Urothelium cell line (cell line): ENCODE measurements around the gene HDAC4.
"Not testable (repeated sequence)": the region's sequence is repeated elsewhere in the genome, so short reads cannot be mapped to it uniquely, and the experiment has no call there.

Experiments
- DNase-seq: peaks from one replicate; pipeline ENCODE4 v3.0.0; 2011; ENCODE audit warnings: low spot score, mixed read lengths
- FAIRE-seq: peaks from 2 replicates; lab custom pipeline; 2011; peaks lifted over from hg19 to GRCh38; lab: Jason Lieb, UNC

The HDAC4 gene

GRCh38 chr2:239400596-239401066 lies at the start of gene HDAC4:
TSS of gene HDAC4 (minus strand) at chr2:239401020. CDS start at chr2:239352699, 48,321 bp downstream.
- DNase-seq, result no peak
- FAIRE-seq, result no peak

DNA sequence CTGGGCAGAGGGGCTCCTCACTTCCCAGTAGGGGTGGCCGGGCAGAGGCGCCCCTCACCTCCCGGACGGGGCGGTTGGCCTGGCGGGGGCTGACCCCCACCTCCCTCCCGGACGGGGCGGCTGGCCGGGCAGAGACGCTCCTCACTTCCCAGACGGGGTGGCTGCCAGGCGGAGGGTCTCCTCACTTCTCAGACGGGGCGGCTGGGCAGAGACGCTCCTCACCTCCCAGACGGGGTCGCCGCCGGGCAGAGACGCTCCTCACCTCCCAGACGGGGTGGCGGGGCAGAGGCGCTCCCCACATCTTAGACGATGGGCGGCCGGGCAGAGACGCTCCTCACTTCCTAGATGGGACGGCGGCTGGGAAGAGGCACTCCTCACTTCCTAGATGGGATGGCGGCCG lies 48.6 kb upstream of the HDAC4 start:
- not testable (repeated sequence) for DNase-seq, FAIRE-seq

DNA sequence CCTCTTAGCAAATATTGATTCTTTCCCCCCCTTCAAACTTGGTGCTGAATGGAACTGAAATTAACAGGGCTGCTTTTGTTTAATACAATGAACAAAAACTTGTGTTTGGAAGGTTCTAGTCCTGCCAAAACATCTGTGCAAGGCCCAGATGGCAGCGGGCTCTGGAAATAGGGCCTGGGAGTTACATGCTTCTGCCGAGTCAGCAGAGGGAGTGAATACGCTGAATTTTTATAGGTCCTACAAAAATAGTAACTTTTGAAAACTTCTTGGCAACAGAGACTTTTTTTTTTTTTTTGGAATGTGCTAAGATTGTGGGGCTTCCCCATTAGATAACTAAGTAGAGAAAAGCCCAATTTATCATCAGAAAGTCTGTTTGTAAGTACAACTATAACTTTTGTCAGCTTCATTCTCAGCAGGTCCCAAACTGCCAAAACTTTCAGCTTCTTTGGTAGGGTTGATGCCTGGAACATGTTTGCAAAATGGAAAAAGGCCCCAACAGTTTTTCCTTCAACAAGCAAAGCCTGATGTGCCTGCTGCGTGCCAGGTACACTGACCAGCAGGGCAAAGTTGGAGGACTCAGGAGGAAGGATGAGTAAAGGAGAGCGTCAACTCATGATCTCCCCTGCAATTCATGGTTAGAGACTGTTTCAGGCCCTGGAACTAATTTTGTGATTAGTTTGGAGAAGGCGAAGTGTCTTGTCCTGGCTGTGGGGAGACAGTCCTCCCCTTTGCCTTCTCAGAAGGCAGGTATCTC lies 45.1 kb upstream of the HDAC4 start:
- DNase-seq (no peak), FAIRE-seq (no peak)

GRCh38 chr2:239444626-239445577 lies 44.1 kb upstream of the HDAC4 start:
- DNase-seq, result peak; percentile 37
- FAIRE-seq, result no peak

DNA sequence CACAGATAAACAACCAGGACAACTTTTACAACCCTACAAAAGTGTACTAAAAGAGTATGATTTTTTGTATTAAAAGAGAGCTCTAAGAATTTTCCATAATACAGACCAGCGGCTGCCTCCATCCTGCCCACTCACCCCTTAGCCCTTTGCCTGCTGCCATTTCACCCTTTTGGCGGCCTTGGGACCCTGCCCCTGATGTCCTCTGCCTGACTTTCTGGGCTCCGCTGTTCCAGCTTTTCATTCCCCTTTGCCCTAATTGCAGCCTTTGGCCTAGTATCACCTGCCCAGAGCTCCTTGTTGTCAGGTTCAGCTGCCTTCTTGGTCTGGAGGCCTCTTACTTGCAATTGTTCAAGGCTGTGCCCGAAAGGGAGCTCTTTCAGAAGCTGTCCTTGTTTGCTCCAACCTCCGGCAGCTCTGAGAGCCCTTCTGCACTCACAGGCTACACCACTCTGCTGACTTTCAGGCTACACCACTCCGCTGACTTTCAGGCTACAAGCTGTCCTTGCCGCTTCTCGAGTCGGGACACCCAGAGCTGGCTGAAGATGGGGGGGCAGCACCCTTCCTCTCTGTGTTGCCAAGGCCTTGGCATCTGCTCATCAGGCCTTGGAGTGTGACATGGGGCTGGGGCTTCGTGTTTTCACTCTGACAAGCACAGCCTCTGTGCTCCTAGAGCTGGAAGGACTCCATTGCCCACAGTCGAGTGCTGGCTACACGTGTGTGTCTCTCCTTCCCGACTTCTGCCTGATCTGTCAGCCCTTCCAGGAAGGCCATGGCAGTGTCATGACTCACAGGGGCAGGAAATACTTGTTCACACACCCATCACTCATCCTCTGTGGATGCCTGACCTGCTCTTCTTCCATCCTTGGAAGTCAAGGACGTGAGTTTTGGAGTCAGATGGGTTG lies 43.1 kb upstream of the HDAC4 start:
- FAIRE-seq (peak; percentile 46), DNase-seq (peak; percentile 73)

DNA sequence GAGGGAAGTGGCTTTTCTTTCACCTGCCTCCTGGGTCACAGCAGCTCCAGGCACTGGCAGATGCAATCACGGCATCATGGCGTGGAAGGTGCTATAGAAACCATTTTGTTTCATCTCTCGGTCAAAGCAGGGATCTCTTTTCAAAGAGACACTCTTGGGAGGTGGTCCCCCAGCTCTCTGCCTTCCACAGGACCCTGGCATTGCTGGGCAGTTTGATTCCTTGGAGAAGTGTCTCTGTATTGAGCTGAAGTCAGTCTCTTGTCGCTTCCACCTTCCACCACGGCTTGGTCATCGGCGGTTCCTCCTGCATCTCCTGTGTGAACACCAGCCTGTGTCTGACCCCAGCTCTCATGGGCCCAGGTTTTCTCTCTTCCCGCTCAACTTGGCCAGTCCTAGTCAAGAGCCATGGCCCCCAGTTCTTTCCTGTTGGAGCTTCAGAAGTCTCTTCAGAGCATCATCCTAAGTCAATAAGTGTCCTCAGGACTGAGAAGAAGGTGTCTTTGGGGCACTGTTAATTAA lies 42.3 kb upstream of the HDAC4 start:
- no peak for DNase-seq
- FAIRE-seq, result no peak

DNA sequence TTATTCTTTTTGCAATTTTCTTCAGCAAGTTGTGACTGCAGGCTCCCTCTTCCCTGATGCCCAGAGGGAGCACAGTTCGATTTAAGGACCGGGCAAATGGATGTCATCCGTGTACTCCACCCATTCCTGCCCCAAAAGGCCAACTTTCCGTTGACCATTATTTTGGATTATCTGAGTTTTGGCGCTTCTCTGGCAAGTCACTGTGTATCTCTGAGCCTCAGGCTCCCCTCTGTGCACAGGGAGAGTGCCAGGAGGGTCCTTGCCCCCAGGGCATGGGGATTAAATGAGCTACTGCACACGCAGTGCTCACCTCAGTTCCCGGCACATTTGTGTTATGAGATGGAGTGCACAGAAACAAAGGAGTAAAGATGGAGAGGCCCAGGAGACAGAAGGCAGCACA lies 41.4 kb upstream of the HDAC4 start:
- DNase-seq (no peak), FAIRE-seq (no peak)

DNA sequence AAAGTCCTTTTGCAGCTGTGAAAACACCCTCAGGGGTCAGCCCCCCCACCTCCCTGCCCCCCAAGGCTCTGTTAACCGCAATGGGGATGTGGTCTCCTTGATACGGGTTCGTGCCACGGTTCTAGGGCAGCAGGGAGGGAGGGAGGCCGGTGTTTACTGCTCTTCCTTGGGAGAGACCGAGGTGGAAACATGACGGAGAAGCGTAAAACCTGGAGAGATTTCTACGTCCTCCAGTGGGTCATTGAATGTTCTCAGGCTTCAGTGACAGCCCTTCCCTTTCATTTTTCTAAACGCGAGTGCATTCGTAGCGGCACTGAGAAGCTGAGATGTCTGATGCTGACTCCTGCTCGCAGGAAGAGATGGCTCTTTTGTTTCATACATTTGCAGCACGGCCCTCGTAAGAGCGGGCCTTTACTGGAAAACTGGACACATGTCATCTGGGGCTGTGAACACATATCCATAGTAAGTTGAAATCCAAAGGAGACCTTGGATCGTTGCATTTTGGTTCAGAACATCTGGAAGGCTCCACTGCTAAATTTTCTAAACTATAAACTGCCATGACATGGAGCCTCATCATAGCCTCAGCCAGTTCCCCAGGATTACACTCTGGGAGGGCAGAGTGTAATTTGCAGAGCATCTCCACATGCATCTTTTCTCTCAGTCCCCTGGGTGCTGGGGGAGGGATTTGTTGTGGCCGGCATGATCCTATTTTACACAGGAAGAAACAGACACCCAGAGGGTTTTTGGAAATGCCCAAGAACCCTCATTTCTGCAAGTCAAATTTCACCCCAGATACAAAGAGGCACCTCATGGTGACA lies 40.6 kb upstream of the HDAC4 start:
- DNase-seq, result no peak

GRCh38 chr2:239440511-239440959 lies 39.7 kb upstream of the HDAC4 start:
- FAIRE-seq (no peak), DNase-seq (no peak)

More for the DNA sequence above, 40.6 kb upstream of the HDAC4 start:
- no peak for FAIRE-seq

- DNase-seq (no peak), FAIRE-seq (no peak)
These were observed 39.0 kb upstream of the HDAC4 start for GRCh38 chr2:239439754-239440315.

- DNase-seq, result no peak
- FAIRE-seq, result no peak
These were observed 38.4 kb upstream of the HDAC4 start for GRCh38 chr2:239438995-239439753.

DNA sequence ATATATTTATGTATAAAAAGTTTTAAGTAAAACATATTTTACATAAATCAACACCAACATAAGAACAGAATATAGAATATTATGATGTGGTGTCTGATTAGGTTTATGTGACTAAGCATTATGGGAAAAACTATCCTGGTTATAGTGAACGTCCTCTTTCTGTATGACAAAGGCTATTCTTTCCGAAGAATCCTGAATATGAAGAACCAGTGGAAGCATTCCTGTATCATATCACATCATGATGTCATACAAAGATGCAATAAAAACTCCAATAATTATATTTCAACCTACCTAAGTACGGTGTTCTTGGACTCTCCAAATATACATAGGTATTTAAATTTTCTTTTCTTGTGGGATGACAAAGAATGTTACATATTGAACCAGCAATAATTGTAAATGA lies 37.5 kb upstream of the HDAC4 start:
- no peak for FAIRE-seq
- DNase-seq, result no peak

DNA sequence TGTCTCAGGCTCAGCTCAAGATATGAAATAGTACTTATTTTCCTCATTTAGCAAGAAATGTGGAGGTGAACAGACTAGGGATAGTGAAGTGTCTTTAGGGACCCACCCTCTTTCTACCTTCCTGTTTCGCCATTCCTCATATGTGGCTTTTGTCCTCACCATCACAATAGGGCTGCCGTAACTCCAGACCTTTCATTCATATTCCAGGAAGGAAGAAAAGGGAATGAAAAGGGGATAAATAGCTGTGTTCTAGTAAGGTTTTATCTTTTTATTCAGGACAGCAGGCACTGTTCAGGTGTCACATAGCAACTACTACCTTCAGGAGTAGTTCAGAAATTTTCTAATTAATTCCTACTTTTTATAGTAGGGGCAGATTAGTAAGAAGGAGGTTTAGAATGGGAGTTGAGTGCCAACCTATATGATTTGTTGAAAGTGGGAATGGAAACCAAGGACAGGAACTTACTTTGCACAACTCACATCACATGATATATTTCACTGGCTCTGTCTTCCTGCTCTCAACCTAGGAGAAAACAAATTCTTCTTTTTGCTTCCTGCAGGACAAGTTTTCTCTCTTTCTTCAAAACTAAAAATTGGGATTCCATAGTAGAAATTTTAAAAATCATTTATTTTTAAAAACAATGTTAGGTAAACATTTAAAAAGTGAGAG lies 36.0 kb upstream of the HDAC4 start:
- no peak for FAIRE-seq

DNA sequence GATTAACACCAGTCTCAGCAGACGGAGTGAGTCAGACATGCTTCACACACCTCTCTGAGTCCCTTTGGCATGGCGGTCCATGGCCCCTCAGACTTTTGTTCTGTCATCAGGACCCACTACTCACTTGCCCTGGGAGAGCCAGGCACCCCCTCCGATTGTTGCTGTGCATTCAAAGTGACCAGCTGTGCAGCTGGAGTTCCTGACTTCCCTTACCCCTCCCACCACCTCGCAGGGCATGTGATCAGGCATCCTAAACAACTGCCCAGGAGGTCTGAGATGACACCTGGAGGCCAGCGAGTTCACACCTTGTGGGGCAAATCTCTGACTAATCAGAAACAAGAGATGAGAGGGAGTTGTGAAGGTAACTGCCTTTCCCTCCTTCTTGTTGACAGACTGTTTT lies 35.3 kb upstream of the HDAC4 start:
- DNase-seq (no peak), FAIRE-seq (no peak)

More for the DNA sequence above, 36.0 kb upstream of the HDAC4 start:
- no peak for DNase-seq

GRCh38 chr2:239433777-239434403 lies 33.1 kb upstream of the HDAC4 start:
- FAIRE-seq (no peak), DNase-seq (no peak)

DNA sequence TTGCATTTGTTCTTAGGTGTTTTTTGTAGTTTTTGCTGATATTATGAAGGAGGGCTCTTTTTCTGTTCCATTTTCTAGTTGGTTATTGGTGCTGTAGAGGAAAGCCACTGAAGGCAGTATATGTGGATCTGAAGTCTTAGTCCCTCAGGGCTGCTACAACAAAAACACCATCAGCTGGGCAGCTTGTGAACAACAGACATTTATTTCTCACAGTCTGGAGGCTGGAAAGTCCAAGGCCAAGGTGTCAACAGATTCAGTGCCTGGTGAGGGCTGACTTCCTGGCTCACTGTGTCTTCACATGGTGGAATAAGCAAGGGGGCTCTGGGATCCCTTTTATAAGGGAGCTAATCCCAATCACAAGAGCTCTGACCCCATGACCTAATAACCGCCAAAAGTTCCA lies 31.4 kb upstream of the HDAC4 start:
- DNase-seq, result no peak
- no peak for FAIRE-seq

DNA sequence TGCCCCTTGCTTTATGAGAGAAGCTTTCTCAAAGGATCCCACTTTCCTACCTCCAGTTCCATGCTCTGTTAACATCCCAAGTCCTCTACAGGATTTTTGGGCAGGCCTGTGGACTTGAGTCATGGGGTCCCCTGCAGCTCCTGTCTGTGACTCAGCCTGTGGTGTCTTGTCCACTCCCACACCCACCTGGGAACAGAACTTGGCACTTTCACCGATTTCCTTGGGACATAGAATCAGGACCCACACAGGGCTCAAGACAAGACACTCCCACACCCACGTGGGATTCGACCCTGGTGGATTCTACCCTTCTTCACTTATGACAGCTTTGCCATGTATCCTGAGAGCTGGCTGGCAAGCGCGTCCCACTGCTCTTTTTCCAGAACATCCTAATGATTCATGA lies 30.7 kb upstream of the HDAC4 start:
- DNase-seq (no peak), FAIRE-seq (no peak)
